Measurements from ENCODE around the gene AKT2. TPM values are rescaled to one million over a fixed set of nuclear protein-coding genes. Genes with fewer than 3 reads are reported as not detected.

AKT2 gene
- total RNA-seq, 1 experiment from 2014 or later = 146 TPM

GRCh38 chr19:40314656-40315055 lies 29.5 kb upstream of the AKT2 start:
- TF ChIP-seq EZH2 (IDR thresholded peaks at IDR 0.05; ENCODE audit: borderline replicate concordance, low read depth, low read length, poor library complexity, severe bottlenecking) = no peak
- TF ChIP-seq, protein P1, sequence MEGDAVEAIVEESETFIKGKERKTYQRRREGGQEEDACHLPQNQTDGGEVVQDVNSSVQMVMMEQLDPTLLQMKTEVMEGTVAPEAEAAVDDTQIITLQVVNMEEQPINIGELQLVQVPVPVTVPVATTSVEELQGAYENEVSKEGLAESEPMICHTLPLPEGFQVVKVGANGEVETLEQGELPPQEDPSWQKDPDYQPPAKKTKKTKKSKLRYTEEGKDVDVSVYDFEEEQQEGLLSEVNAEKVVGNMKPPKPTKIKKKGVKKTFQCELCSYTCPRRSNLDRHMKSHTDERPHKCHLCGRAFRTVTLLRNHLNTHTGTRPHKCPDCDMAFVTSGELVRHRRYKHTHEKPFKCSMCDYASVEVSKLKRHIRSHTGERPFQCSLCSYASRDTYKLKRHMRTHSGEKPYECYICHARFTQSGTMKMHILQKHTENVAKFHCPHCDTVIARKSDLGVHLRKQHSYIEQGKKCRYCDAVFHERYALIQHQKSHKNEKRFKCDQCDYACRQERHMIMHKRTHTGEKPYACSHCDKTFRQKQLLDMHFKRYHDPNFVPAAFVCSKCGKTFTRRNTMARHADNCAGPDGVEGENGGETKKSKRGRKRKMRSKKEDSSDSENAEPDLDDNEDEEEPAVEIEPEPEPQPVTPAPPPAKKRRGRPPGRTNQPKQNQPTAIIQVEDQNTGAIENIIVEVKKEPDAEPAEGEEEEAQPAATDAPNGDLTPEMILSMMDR (conservative IDR thresholded peaks at IDR 0.05; ENCODE audit: low read depth, low read length) = no peak
- Histone ChIP-seq H3K4me1 (ENCODE audit: insufficient read depth, low read length, poor library complexity, severe bottlenecking) (peaks cover 15% of the 10 kb centered on the region), H3K9me3 (ENCODE audit: low read depth, low read length, poor library complexity, severe bottlenecking) (no peaks in the 10 kb centered on the region), H3K27ac (ENCODE audit: low read depth, low read length, poor library complexity, severe bottlenecking) (no peak overlapping the region), H3K27me3 (replicated peaks; ENCODE audit: insufficient read depth, low read depth, low read length, poor library complexity) (no peaks in the 10 kb centered on the region), H3K4me3 (ENCODE audit: low read depth, low read length, poor library complexity, severe bottlenecking) (no peak overlapping the region), H3K36me3 (ENCODE audit: insufficient read depth, low read length, poor library complexity, severe bottlenecking) (no peaks in the 10 kb centered on the region)
- CTCF ChIA-PET = no interaction called here
- no TSS peak for BruUV-seq (replicated peaks)
- POLR2A ChIA-PET (ENCODE audit: low non-redundant PET) = interaction anchor here (0.8 kb wide), 1 partner anchor 10 kb away, joined by 3 read pairs; no protein-coding TSS in a partner anchor
- DNase-seq (ENCODE audit: low spot score) = peak; percentile 50
- intact Hi-C loops (cut with micrococcal nuclease; ENCODE audit: unreplicated experiment) = no loop called here

DNA sequence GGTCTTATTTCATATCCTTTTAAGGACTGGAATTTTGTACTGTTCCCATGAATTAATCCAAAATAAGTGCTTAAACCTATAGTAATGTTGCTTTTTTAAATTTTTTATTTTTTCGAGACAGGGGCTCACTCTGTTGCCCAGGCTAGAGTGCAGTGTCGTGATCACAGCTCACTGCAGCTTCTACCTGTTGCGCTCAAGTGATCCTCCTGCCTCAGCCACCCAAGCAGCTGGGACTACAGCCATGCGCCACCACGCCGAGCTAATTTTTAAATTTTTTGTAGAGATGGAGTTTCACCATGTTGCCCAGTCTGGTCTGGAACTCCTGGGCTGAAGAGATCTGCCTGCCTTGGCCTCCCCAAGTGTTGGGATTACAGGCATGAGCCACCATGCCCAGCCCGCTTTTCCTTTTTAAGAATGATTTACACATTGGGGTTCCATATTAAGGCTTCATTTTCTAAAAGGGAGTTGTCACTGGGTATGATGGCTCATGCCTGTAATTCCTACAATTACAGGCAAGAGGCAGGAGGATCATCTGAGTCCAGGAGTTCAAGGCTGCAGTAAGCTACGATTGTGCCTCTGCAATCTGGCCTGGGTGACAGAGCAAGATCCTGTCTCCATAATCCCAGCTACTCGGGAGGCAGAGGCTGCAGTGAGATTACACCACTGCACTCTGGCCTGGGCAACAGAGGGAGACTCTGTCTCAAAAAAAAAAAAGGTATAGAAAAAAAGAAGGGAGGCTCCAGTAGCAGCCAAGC lies 28.3 kb upstream of the AKT2 start:
- ChIA-PET CTCF (interaction anchor here (1.6 kb wide), 1 partner anchor 8 kb away, joined by 4 read pairs; no protein-coding TSS in a partner anchor), POLR2A (ENCODE audit: low non-redundant PET) (no interaction called here)
- TF ChIP-seq EZH2 (IDR thresholded peaks at IDR 0.05; ENCODE audit: borderline replicate concordance, low read depth, low read length, poor library complexity, severe bottlenecking) = no peak
- TF ChIP-seq, protein P1 (conservative IDR thresholded peaks at IDR 0.05; ENCODE audit: low read depth, low read length) = no peak
- no peaks in the 10 kb centered on the region for H3K9me3 ChIP-seq (ENCODE audit: low read depth, low read length, poor library complexity, severe bottlenecking)
- no TSS peak for BruUV-seq (replicated peaks)
- peaks cover 15% of the 10 kb centered on the region for H3K4me1 ChIP-seq (ENCODE audit: insufficient read depth, low read length, poor library complexity, severe bottlenecking)
- DNase-seq (ENCODE audit: low spot score) = no peak
- no peaks in the 10 kb centered on the region for H3K27me3 ChIP-seq (replicated peaks; ENCODE audit: insufficient read depth, low read depth, low read length, poor library complexity)
- H3K36me3 ChIP-seq (ENCODE audit: insufficient read depth, low read length, poor library complexity, severe bottlenecking) = no peaks in the 10 kb centered on the region
- no peak overlapping the region for H3K4me3 ChIP-seq (ENCODE audit: low read depth, low read length, poor library complexity, severe bottlenecking)
- intact Hi-C loops (cut with micrococcal nuclease; ENCODE audit: unreplicated experiment) = no loop called here
- H3K27ac ChIP-seq (ENCODE audit: low read depth, low read length, poor library complexity, severe bottlenecking) = peak overlapping the region; percentile 17

GRCh38 chr19:40312533-40312932 lies 27.4 kb upstream of the AKT2 start:
- ChIA-PET CTCF (interaction anchor here (0.5 kb wide), 1 partner anchor 15 kb away, joined by 4 read pairs; no protein-coding TSS in a partner anchor), POLR2A (ENCODE audit: low non-redundant PET) (no interaction called here)
- no peaks in the 10 kb centered on the region for H3K27me3 ChIP-seq (replicated peaks; ENCODE audit: insufficient read depth, low read depth, low read length, poor library complexity)
- intact Hi-C loops (cut with micrococcal nuclease; ENCODE audit: unreplicated experiment) = no loop called here
- no peaks in the 10 kb centered on the region for H3K36me3 ChIP-seq (ENCODE audit: insufficient read depth, low read length, poor library complexity, severe bottlenecking)
- H3K27ac ChIP-seq (ENCODE audit: low read depth, low read length, poor library complexity, severe bottlenecking) = no peak overlapping the region
- no peaks in the 10 kb centered on the region for H3K9me3 ChIP-seq (ENCODE audit: low read depth, low read length, poor library complexity, severe bottlenecking)
- BruUV-seq (replicated peaks) = no TSS peak
- peaks cover 15% of the 10 kb centered on the region for H3K4me1 ChIP-seq (ENCODE audit: insufficient read depth, low read length, poor library complexity, severe bottlenecking)
- no peak overlapping the region for H3K4me3 ChIP-seq (ENCODE audit: low read depth, low read length, poor library complexity, severe bottlenecking)
- DNase-seq (ENCODE audit: low spot score) = no peak
- TF ChIP-seq, protein P1 (conservative IDR thresholded peaks at IDR 0.05; ENCODE audit: low read depth, low read length) = no peak
- no peak for TF ChIP-seq EZH2 (IDR thresholded peaks at IDR 0.05; ENCODE audit: borderline replicate concordance, low read depth, low read length, poor library complexity, severe bottlenecking)
